K562 (cell line): ENCODE data around the gene ARAF.

ENCODE experiments used
- TF ChIP-seq, protein P1 (sequence below): sonication (generic); formaldehyde crosslinking; IDR thresholded peaks from 2 replicates; pipeline ENCODE4 v1.8.0; 2023; ENCODE audit warnings: mild to moderate bottlenecking, missing genetic modification reagents
- TF ChIP-seq, protein P2 (sequence below): fragments of 450-650 bp; IDR thresholded peaks from 2 replicates; pipeline ENCODE4 v1.7.1; 2018; ENCODE audit warnings: mild to moderate bottlenecking, low read depth; ENCODE audit not compliant: partially characterized antibody

DNA sequence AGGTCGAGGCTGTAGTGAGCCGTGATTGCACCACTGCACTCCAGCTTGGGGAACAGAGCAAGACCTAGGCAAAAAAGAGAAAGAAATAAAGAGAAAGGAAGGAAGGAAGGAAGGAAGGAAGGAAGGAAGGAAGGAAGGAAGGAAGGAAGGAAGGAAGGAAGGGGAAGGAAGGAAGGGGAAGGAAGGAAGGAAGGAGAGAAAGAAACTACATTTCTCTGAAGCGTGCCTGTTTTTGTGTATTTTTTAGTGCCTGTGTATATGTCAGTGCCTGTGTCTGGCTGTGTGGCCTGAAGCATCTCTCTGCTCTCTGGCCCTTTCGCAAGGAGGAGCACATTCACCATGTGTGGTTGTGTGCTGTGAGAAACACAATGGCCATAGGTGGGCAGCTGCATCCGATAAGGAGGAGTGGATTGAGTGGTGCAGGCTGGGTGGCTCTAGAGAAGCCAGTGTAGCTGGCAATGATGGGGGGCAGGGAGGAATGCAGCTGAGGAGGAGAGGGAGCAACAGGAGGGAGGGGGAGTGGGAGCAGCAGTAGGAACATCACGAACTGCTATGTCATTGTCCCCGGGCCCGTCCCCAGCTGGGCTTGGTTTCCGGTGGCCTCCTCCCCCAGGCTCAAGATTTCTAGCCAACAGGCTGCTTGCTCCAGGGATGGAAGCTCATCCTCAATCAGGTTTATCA is 47.3 kb downstream of the ARAF start:
- TF ChIP-seq, protein P1, sequence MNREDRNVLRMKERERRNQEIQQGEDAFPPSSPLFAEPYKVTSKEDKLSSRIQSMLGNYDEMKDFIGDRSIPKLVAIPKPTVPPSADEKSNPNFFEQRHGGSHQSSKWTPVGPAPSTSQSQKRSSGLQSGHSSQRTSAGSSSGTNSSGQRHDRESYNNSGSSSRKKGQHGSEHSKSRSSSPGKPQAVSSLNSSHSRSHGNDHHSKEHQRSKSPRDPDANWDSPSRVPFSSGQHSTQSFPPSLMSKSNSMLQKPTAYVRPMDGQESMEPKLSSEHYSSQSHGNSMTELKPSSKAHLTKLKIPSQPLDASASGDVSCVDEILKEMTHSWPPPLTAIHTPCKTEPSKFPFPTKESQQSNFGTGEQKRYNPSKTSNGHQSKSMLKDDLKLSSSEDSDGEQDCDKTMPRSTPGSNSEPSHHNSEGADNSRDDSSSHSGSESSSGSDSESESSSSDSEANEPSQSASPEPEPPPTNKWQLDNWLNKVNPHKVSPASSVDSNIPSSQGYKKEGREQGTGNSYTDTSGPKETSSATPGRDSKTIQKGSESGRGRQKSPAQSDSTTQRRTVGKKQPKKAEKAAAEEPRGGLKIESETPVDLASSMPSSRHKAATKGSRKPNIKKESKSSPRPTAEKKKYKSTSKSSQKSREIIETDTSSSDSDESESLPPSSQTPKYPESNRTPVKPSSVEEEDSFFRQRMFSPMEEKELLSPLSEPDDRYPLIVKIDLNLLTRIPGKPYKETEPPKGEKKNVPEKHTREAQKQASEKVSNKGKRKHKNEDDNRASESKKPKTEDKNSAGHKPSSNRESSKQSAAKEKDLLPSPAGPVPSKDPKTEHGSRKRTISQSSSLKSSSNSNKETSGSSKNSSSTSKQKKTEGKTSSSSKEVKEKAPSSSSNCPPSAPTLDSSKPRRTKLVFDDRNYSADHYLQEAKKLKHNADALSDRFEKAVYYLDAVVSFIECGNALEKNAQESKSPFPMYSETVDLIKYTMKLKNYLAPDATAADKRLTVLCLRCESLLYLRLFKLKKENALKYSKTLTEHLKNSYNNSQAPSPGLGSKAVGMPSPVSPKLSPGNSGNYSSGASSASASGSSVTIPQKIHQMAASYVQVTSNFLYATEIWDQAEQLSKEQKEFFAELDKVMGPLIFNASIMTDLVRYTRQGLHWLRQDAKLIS (CRISPR knock-in tag): no peak
- TF ChIP-seq, protein P2, sequence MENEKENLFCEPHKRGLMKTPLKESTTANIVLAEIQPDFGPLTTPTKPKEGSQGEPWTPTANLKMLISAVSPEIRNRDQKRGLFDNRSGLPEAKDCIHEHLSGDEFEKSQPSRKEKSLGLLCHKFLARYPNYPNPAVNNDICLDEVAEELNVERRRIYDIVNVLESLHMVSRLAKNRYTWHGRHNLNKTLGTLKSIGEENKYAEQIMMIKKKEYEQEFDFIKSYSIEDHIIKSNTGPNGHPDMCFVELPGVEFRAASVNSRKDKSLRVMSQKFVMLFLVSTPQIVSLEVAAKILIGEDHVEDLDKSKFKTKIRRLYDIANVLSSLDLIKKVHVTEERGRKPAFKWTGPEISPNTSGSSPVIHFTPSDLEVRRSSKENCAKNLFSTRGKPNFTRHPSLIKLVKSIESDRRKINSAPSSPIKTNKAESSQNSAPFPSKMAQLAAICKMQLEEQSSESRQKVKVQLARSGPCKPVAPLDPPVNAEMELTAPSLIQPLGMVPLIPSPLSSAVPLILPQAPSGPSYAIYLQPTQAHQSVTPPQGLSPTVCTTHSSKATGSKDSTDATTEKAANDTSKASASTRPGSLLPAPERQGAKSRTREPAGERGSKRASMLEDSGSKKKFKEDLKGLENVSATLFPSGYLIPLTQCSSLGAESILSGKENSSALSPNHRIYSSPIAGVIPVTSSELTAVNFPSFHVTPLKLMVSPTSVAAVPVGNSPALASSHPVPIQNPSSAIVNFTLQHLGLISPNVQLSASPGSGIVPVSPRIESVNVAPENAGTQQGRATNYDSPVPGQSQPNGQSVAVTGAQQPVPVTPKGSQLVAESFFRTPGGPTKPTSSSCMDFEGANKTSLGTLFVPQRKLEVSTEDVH: no peak
